Muscle layer of colon (tissue), 2 donors: ENCODE data around the gene SARS1.
A peak's percentile ranks its signal among the peaks of the same experiment; 100 is the strongest.
"Not testable (repeated sequence)": the region's sequence is repeated elsewhere in the genome, so short reads cannot be mapped to it uniquely, and the experiment has no call there.

Source experiments
- H3K27ac ChIP-seq: one replicate; pipeline ENCODE4 v1.7.0; 2013; ENCODE audit warnings: low read depth, mild to moderate bottlenecking, low read length, moderate library complexity
- H3K27me3 ChIP-seq, 2 donors: one replicate each; pipeline ENCODE4 v1.7.0; 2013; ENCODE audit warnings: low read length in 2 of 2, mild to moderate bottlenecking in 2 of 2; ENCODE audit not compliant: insufficient read depth in 2 of 2, control insufficient read depth in 1 of 2
- H3K36me3 ChIP-seq: one replicate; pipeline ENCODE4 v1.7.0; 2013; ENCODE audit warnings: mild to moderate bottlenecking, low read length; ENCODE audit not compliant: insufficient read depth
- H3K4me1 ChIP-seq: one replicate; pipeline ENCODE4 v1.7.0; 2013; ENCODE audit warnings: mild to moderate bottlenecking, low read length; ENCODE audit not compliant: insufficient read depth
- H3K4me3 ChIP-seq, 2 donors: one replicate each; pipeline ENCODE4 v1.7.0; 2013; ENCODE audit warnings: low read length in 2 of 2, low read depth in 1 of 2, mild to moderate bottlenecking in 1 of 2, moderate library complexity in 1 of 2
- H3K9ac ChIP-seq: one replicate; pipeline ENCODE4 v1.7.0; 2013; ENCODE audit warnings: low read length
- H3K9me3 ChIP-seq: one replicate; pipeline ENCODE4 v1.7.0; 2013; ENCODE audit warnings: mild to moderate bottlenecking, low read length
- donor health status: abdominal sarcoma.
- donor health status: Adenocarcinoma of cecum.

The SARS1 gene, protein sequence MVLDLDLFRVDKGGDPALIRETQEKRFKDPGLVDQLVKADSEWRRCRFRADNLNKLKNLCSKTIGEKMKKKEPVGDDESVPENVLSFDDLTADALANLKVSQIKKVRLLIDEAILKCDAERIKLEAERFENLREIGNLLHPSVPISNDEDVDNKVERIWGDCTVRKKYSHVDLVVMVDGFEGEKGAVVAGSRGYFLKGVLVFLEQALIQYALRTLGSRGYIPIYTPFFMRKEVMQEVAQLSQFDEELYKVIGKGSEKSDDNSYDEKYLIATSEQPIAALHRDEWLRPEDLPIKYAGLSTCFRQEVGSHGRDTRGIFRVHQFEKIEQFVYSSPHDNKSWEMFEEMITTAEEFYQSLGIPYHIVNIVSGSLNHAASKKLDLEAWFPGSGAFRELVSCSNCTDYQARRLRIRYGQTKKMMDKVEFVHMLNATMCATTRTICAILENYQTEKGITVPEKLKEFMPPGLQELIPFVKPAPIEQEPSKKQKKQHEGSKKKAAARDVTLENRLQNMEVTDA

DNA sequence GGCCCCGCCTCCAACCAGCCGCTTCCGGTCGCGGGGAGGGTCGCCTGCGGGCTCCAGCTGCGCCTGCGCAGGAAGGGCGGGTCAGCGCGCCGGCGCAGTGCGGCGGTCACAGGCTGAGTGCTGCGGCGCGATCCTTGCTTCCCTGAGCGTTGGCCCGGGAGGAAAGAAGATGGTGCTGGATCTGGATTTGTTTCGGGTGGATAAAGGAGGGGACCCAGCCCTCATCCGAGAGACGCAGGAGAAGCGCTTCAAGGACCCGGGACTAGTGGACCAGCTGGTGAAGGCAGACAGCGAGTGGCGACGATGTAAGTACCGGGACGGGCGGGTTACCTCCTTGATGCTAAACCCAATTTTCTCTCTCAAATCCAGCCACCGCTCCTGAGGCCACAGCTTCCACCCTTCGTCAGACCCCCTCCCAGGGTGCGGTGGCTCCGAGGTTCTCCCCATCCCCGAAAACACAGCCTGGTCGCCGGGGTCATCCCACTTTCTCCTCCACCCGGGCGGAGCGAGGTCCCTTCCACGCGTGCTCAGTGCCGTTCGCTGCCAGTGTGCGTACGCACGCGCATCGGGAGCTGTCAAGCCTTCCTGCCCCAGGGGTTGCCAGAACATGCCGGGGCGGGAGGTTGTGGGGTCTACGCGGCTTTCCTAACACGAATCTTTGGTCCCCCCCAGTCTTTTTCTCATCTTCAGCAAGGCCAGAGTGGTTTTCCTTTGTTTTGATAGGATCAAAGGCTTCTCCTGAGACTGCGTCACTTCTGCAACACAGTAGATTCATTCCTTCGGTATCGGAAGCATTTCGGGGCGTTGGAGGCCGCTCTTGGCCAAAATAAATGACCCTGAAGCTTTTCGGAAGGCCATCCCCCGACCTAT lies at the start of gene SARS1:
TSS of gene SARS1 (plus strand) at position 95 of the 870 bp plus-strand sequence. CDS start at position 170, 75 bp downstream.
- Histone ChIP-seq H3K36me3 (no peaks in the 10 kb centered on the region), H3K4me1 (peaks cover 24% of the 10 kb centered on the region), H3K9ac (peak within 1 kb of the TSS; percentile 99), H3K4me3 (peak within 1 kb of the TSS; percentile 97 to 100), H3K27me3 (no peaks in the 10 kb centered on the region), H3K9me3 (no peaks in the 10 kb centered on the region), H3K27ac (peak within 1 kb of the TSS; percentile 85)

DNA sequence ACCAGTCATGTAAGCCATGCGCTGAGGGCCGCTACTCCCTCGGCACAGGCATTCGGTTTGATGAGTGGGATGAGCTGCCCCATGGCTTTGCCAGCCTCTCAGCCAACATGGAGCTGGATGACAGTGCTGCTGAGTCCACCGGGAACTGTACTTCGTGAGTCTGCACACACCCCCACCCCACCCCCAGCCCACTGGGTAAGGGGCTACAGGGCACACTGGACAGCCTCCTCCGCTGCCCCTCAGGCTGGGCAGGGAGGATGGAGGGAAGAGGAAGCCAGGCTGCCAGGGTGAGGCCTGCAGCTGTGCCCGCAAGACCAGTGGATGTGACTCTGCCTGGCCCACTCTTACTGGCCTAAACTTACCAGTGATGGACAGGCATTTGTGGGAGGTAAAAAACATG lies 49.2 kb upstream of the SARS1 start:
- Histone ChIP-seq H3K9me3 (no peaks in the 10 kb centered on the region), H3K4me1 (no peaks in the 10 kb centered on the region), H3K4me3 (no peak overlapping the region), H3K9ac (no peak overlapping the region), H3K27me3 (no peaks in the 10 kb centered on the region), H3K36me3 (no peaks in the 10 kb centered on the region), H3K27ac (no peak overlapping the region)

DNA sequence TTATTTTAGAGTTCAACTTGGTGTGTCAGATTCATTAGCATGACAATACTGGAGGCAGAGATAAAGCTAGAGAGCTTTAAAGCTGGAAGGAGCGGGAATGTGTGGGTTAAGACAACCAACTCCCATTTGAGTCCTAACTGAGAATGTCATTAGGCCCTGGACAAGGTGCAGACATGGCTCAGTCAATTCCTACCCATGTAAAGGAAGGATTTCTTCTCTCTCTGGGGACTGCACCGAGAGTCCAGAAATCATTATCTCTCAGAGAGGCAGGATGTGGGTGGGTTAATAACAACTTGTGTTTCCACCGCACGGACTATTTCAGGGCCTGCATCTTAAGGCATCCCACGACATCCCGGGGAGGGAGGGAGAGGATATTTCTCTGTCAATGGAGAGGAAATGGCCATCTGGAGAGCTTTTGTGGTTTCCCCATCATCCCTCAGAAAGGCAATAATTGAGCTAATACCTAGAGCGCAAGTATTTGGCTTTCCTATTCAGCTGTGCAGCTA lies 46.7 kb upstream of the SARS1 start:
- no peak overlapping the region for H3K4me3 ChIP-seq
- H3K4me1 ChIP-seq, result no peaks in the 10 kb centered on the region
- H3K9ac ChIP-seq, result no peak overlapping the region
- no peaks in the 10 kb centered on the region for H3K9me3 ChIP-seq
- H3K36me3 ChIP-seq, result no peaks in the 10 kb centered on the region
- no peaks in the 10 kb centered on the region for H3K27me3 ChIP-seq
- no peak overlapping the region for H3K27ac ChIP-seq

DNA sequence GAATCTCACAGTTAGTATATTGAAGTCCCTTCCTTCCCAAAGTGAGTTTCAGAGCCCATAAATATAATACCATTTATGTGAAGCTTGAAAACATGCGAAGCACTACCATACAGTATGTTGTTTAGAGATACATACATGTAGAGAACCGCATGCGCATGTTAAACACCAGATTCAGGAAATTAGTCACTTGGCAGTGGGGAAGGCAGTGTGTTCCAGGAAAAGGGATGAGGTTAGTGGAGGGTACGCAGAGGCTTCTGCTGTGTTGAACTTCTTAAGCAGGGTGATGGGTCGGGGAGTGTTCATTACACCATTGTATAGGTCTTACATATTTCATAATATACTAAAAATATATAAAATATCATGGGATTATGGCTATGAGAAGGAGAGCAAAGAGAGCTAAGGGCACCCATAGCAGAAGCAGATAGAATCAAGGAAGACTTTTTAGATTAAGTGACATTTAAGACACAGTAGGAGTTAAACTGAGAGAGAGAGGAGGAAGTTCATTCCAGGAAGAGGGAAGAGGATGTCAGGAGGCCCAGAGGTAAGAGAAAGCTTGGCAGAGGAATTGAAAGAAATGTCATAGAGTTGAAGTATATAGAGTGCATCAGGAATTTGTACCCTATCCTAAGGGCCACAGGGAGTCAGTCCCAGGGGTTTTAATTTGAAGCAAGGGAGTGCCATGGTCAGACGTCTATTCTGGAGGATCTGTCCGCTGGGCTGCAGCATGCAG lies 43.5 kb upstream of the SARS1 start:
- Histone ChIP-seq H3K4me3 (no peak overlapping the region), H3K9me3 (no peaks in the 10 kb centered on the region), H3K9ac (no peak overlapping the region), H3K4me1 (no peaks in the 10 kb centered on the region), H3K27me3 (no peaks in the 10 kb centered on the region), H3K36me3 (no peaks in the 10 kb centered on the region), H3K27ac (no peak overlapping the region)

DNA sequence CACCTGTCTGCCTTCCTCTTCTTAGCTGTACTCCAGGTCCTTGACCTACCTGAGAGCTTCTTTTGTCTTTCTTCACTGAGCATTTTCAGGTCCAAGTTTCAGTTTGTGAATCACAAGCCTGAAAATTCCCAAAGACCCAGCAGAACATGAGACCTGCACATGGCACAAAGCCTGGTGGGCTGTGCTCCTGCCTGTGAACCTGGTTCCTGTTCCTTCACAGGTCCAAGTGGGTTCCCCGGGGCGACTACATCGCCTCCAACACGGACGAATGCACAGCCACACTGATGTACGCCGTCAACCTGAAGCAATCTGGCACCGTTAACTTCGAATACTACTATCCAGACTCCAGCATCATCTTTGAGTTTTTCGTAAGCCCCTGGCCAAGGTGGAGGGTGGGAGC lies 42.1 kb upstream of the SARS1 start:
- Histone ChIP-seq H3K27me3 (no peaks in the 10 kb centered on the region), H3K4me3 (no peak overlapping the region), H3K36me3 (no peaks in the 10 kb centered on the region), H3K9ac (no peak overlapping the region), H3K27ac (no peak overlapping the region), H3K4me1 (no peaks in the 10 kb centered on the region), H3K9me3 (no peaks in the 10 kb centered on the region)

DNA sequence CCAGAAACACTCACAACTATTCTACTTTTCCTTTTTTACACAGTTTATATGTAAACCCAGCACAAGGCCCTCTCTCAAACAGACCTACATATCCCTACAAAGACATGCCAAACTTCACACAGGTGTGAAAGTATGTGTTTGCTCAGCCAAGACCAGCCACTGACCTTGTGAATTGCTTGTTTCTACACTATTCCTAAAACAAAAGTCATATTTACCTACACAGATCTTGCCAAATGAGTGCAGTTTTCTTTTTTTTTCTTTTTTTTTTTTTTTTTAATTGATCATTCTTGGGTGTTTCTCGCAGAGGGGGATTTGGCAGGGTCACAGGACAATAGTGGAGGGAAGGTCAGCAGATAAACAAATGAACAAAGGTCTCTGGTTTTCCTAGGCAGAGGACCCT lies 37.4 kb upstream of the SARS1 start:
- not testable (repeated sequence) for H3K27ac ChIP-seq, H3K27me3 ChIP-seq, H3K36me3 ChIP-seq, H3K4me1 ChIP-seq, H3K4me3 ChIP-seq, H3K9me3 ChIP-seq, H3K9ac ChIP-seq

DNA sequence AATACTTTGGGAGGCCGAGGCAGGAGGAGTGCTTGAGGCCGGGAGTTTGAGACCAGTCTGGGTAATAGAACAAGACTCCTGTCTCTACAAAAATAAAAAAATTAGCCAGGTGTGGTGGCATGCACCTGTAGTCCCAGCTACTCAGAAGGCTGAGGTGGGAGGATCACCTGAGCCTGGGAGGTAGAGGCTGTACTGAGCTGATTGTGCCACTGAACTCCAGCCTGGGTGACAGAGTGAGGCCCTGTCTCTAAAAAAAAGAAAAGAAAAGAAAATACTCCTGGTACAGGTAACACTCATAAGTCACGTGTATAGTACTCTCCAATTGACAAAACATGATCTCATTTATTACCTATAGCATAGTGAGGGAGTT lies 33.0 kb upstream of the SARS1 start:
- H3K36me3 ChIP-seq, H3K27me3 ChIP-seq, H3K4me1 ChIP-seq, H3K9me3 ChIP-seq, H3K27ac ChIP-seq, H3K9ac ChIP-seq, H3K4me3 ChIP-seq: not testable (repeated sequence)

DNA sequence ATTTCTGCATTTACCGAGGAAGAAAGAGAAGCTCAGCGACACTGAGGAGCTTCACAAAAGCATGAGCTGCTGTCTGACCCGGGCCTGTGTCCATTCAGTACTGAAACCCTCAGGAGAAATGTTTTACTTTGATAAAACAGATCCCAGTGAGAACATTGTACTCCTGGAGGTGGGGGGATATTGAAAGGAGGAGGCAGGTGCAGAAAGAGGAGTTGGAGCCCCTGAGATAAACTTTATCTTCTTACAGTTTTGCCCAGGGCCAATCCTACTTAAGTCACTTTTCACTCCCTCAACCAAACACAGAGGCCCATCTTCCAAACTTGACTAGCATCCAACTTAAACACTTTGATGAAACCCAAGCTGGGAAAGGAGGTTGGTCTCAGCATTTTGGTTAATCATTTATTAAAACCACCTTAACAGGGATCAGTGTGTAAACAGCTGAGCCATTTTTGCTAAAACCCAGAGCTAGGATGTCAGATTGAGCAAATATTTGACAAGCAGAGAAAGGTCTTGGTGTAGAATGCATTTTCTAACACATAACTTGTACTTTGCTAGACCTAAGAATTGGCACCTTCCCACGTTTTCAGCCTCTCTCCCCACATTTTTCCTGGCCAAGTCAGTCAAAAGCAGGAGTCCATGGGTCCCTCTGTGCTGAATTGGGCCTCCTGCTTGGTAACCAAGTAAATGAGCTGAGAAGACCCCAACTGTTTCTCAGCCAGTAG lies 32.5 kb upstream of the SARS1 start:
- no peak overlapping the region for H3K4me3 ChIP-seq
- peaks cover 6% of the 10 kb centered on the region for H3K4me1 ChIP-seq
- H3K36me3 ChIP-seq, result no peaks in the 10 kb centered on the region
- H3K27ac ChIP-seq, result no peak overlapping the region
- no peaks in the 10 kb centered on the region for H3K27me3 ChIP-seq
- H3K9me3 ChIP-seq, result no peaks in the 10 kb centered on the region
- H3K9ac ChIP-seq, result no peak overlapping the region

DNA sequence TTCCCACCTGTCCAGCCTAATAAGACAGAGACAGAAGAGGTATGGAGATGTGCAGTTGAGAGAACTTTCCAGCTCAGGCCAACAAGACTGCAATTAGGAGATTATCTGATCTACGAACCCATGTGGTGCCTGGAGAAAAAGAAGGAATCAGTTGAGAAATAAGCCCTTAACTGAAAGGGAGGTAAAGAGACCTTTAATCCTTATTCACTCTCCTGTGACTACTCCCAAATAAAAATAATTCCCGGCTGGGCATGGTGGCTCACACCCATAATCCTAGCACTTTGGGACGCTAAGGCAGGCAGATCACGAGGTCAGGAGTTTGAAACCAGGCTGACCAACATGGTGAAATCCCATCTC lies 31.9 kb upstream of the SARS1 start:
- H3K27me3 ChIP-seq, result no peaks in the 10 kb centered on the region
- H3K4me1 ChIP-seq, result peaks cover 11% of the 10 kb centered on the region
- no peak overlapping the region for H3K9ac ChIP-seq
- H3K4me3 ChIP-seq, result no peak overlapping the region
- no peaks in the 10 kb centered on the region for H3K9me3 ChIP-seq
- H3K27ac ChIP-seq, result no peak overlapping the region
- H3K36me3 ChIP-seq, result no peaks in the 10 kb centered on the region

DNA sequence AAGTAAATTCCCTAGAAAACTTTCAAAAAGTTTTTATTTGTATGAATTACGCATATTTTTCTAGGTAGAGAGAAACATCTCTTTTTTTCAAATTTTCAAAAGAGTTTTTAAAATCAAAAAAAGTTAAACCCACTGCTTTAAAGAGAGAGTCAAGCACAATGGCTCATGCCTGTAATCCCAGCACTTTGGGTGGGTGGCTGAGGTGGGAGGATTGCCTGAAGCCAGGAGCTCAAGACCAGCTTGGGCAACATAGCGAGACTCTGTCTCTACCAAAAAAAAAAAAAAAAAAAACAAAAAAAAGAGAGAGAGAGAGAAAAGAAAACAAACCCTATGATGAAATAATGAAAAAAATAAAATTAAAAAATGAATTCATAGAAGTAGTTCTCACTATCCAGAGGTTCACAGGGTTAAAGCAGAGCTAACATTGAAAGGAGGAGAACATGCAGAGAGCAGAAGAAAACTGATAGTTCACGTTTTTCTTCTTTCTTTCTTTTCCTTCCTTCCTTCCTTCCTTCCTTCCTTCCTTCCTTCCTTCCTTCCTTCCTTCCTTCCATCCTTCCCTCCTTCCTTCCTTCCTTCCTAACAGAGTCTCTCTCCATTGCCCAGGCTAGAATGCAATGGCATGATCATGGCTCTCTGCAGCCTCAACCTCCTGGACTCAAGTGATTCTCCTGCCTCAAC lies 30.5 kb upstream of the SARS1 start:
- H3K4me1 ChIP-seq, result peaks cover 17% of the 10 kb centered on the region
- H3K36me3 ChIP-seq, result no peaks in the 10 kb centered on the region
- H3K9ac ChIP-seq, result no peak overlapping the region
- no peaks in the 10 kb centered on the region for H3K27me3 ChIP-seq
- H3K4me3 ChIP-seq, result no peak overlapping the region
- H3K9me3 ChIP-seq, result no peaks in the 10 kb centered on the region
- H3K27ac ChIP-seq, result no peak overlapping the region
